Measurements from ENCODE around the gene ITSN1.

- TF ChIP-seq EZH2phosphoT487 (IDR thresholded peaks at IDR 0.05; ENCODE audit: borderline replicate concordance, low read length), result no peak
- no peak for TF ChIP-seq CTCF (IDR thresholded peaks at IDR 0.05; ENCODE audit: low read depth, low read length, poor library complexity, severe bottlenecking)
These were observed 23.9 kb upstream of the ITSN1 start for GRCh38 chr21:33618407-33618806.

Data from DOHH2 (cell line).